Spinal cord (tissue), 10 donors: ENCODE results near the gene SUPT3H. TPM values are rescaled to one million over a fixed set of nuclear protein-coding genes. Genes with fewer than 3 reads are reported as not detected.

ENCODE experiments used
- DNase-seq, 6 donors: peaks; one replicate each; pipeline versions ENCODE4 v3.0.0 to v3.0.0-alpha.2; 2013 to 2015; ENCODE audit warnings: low spot score in 6 of 6, low read depth in 4 of 6
- H3K27ac ChIP-seq: one replicate; pipeline ENCODE4 v1.5.1; 2013; ENCODE audit warnings: low read depth, low read length, control low read depth
- H3K27me3 ChIP-seq: one replicate; pipeline ENCODE4 v1.6.1; 2013; ENCODE audit warnings: low read length; ENCODE audit not compliant: control insufficient read depth, insufficient read depth
- H3K36me3 ChIP-seq: one replicate; pipeline ENCODE4 v1.6.1; 2013; ENCODE audit warnings: low read length; ENCODE audit not compliant: control insufficient read depth, insufficient read depth
- H3K4me1 ChIP-seq: one replicate; pipeline ENCODE4 v1.6.1; 2013; ENCODE audit warnings: low read length; ENCODE audit not compliant: control insufficient read depth, insufficient read depth
- H3K4me3 ChIP-seq: one replicate; pipeline ENCODE4 v1.5.1; 2013; ENCODE audit warnings: low read depth, low read length, control low read depth
- H3K9me3 ChIP-seq: one replicate; pipeline ENCODE4 v1.6.1; 2013; ENCODE audit warnings: low read length; ENCODE audit not compliant: control insufficient read depth, insufficient read depth
- WGBS: methylation state at CpG from one replicate; pipeline ENCODE4 v1.1.5; 2013; ENCODE audit warnings: missing lambda C conversion rate; ENCODE audit not compliant: insufficient coverage; 5-methylcytosine and 5-hydroxymethylcytosine counted together
- polyA plus RNA-seq, 2 donors: library from polyadenylated mRNA; unstranded; fragments of 120-200 nt; gene quantifications; one replicate each; pipeline ENCODE4 v1.2.1, GENCODE V29; 2013; ENCODE audit not compliant: insufficient read length in 2 of 2
- total RNA-seq, 2 donors: library from RNA; depleted of rRNA in 1 of 2; stranded (reverse); fragments of 120-200 nt in 1 of 2; fragments of >200 nt in 1 of 2; gene quantifications; one replicate each; pipeline versions ENCODE4 v1.2.3 to v1.2.4, GENCODE V29; 2013 to 2014
- donor health status: healthy.

SUPT3H gene
- total and polyA plus RNA-seq, 4 donors = 12.2 to 27.7 (median 18.2) TPM

DNA sequence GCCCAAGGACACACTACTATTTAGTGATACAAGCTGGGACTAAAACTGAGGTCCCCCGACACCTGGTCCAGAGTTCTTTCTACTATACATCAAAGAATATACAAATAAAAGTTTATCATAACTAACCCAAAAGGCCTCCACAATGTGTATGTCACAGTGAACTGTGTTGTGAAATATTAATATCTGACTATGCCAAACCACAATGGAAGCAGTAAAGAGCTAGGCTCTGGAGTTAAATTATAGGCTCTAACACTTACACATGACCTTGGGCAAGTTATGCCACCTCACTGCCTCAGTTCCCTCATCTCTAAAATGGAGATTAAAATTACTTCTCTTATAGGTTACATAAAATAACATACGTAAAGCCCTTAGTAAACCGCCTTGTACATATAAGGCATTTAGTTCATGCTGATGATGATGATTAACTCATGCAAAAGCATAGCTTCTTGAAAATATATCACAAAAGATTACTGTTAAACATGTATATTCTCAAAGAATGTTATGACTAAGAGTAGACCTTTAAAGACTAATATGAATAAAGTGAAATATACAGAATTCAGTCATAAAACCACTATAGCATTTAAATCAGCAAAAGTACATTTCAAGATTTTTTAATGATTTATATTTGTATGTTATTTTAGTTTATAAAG is 5.7 kb downstream of the SUPT3H start:
- no peak for DNase-seq
- Histone ChIP-seq H3K4me1 (no peaks in the 10 kb centered on the region), H3K27ac (no peak overlapping the region), H3K9me3 (no peaks in the 10 kb centered on the region), H3K4me3 (no peak overlapping the region), H3K36me3 (no peaks in the 10 kb centered on the region), H3K27me3 (no peaks in the 10 kb centered on the region)
- WGBS = no CpG with 5 or more reads among the region's 3 CpGs

DNA sequence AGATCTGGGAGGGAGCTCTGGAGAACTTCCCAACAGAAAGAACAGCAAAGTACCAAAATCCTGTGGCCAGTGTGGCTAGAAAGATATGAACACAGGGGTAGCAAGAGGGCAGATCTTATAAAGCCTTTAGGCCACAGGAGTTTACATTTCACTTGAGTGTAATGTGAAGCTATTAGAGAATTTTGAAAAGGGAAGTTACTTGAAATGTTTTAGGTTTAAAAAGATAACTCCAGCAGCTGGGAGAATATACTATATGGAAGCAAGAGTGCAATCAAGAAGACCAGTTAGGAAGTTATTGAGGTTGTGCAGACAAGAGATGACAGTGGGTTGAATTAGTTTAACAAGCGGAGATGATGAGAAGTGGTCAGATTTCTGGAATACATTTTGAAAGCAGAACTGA is 7.9 kb downstream of the SUPT3H start:
- 100% methylated on average over 1 of the region's 1 CpG for WGBS

DNA sequence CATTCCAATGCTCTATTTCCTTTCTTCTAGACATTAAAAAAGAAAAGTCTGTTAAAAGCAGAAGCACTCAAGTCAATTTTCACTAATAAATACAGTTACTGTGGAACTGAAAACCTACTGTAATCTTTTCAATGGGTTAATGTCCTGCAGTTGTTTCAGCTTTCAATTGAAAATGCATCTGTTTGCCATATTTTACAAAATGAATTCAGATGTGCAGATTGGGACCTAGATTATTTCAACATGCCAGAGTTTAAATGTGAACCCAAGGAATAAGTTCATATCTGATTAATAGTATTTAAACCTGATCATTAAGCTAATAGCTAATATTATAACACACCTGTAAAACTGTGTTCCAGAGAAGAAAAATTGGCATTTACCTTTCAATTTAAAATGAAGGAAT is 9.7 kb downstream of the SUPT3H start:
- no peaks in the 10 kb centered on the region for H3K27me3 ChIP-seq
- no peak for DNase-seq
- H3K4me3 ChIP-seq = no peak overlapping the region
- H3K4me1 ChIP-seq = no peaks in the 10 kb centered on the region
- no peaks in the 10 kb centered on the region for H3K36me3 ChIP-seq
- H3K27ac ChIP-seq = no peak overlapping the region
- no peaks in the 10 kb centered on the region for H3K9me3 ChIP-seq

More for the DNA sequence above, 7.9 kb downstream of the SUPT3H start:
- no peak for DNase-seq
- Histone ChIP-seq H3K27ac (no peak overlapping the region), H3K9me3 (no peaks in the 10 kb centered on the region), H3K36me3 (no peaks in the 10 kb centered on the region), H3K27me3 (no peaks in the 10 kb centered on the region), H3K4me1 (no peaks in the 10 kb centered on the region), H3K4me3 (no peak overlapping the region)

DNA sequence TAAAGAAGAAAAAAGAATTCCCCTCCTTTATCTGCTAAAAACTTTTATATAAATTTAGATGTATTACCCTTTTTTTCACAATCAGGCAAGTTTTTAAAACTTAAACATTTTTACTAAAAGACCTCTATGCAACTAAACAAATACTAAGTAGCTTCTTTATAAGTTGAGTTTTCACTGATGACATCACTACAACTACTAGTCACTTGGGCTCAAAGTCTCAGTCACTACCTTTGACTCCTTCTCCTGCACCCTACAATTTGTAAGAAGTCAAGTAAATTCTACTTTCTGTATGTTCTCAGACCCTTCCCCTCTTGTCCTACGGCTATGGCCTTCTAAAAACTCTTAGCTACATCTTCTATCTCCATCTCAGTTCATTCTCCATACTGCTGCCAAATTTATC is 11.2 kb downstream of the SUPT3H start:
- no peak for DNase-seq
- H3K27ac ChIP-seq = no peak overlapping the region
- WGBS = no CpG with 5 or more reads among the region's 1 CpG
- no peaks in the 10 kb centered on the region for H3K36me3 ChIP-seq
- no peak overlapping the region for H3K4me3 ChIP-seq
- no peaks in the 10 kb centered on the region for H3K4me1 ChIP-seq
- H3K9me3 ChIP-seq = no peaks in the 10 kb centered on the region
- no peaks in the 10 kb centered on the region for H3K27me3 ChIP-seq

DNA sequence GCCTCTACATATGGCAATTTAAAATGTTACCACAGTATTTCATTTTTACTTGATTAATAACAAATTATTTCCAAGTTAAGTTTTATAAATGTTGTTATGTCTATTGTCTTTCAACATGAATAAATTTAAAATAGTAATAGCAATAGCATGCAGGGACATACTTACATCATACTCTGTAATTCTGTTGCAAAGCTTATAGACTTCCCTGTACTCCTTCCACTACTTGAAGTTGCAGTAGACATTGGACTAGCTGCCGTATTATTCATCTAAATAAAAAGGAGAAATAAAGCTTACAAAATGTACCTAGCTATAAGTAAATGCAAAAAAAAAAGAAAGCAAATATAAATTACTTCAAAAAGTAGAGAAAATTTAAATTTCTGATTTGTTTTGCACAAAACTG is 12.7 kb downstream of the SUPT3H start:
- Histone ChIP-seq H3K4me3 (no peak overlapping the region), H3K4me1 (no peaks in the 10 kb centered on the region), H3K36me3 (no peaks in the 10 kb centered on the region), H3K9me3 (no peaks in the 10 kb centered on the region), H3K27me3 (no peaks in the 10 kb centered on the region), H3K27ac (no peak overlapping the region)
- no peak for DNase-seq
- no CpG with 5 or more reads among the region's 1 CpG for WGBS

DNA sequence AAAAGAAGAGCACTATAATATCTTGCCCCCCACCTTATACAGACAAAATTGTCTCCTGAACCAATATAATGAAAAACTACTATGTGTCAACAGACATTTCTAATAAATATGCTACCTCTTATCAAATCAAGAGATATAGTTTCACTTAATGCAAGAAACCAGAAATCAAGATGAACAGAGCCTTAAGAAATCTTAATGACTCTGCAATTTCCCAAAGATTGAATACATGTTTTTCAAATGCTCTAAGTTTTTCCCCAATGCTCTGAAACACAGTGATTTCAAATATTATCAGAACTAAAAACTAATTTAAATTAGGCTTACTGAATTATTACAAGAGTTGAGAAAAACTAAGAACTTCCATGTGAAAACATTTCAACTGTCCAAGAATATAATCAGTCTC is 13.3 kb downstream of the SUPT3H start:
- no peaks in the 10 kb centered on the region for H3K27me3 ChIP-seq
- no peak for DNase-seq
- H3K27ac ChIP-seq = no peak overlapping the region
- H3K4me3 ChIP-seq = no peak overlapping the region
- H3K9me3 ChIP-seq = no peaks in the 10 kb centered on the region
- H3K36me3 ChIP-seq = no peaks in the 10 kb centered on the region
- no peaks in the 10 kb centered on the region for H3K4me1 ChIP-seq

DNA sequence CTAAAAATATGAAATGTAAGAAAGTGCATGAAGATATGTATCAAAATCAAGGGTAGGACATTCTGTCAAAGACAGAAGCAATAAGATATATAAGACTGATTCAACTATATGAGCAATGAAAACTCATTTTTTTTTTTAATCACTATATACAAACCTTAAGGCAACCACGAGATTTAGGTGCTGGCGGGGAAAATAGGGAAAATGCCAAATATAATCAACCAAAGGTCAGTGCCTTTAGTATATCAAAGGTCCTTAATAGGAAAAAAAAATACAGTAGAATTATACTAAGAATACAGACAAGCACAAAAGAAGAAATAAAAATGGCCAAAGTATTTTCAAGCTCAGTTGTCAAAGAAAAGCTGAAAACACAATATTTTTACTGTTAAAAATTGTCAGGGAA is 24.1 kb downstream of the SUPT3H start:
- no CpG with 5 or more reads among the region's 2 CpGs for WGBS

DNA sequence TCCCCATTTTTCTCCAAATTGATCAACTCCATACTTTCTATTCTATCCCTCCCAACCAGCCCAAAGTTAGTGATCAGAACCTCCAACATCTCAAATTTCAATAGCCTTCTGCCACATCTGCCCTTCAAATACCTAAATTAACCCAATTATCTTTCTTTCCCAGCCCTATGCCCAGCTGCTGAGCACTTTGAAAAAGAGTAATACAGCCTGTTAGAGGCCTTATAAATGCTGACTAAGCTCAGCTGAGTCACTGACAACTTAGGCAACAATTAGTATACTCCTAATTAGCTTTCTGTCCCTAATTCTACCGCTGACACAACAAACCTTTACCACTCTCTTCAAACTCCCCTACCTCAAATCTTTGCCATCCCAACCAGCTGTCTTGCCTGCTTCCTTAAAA is 26.1 kb downstream of the SUPT3H start:
- no peak for DNase-seq
- H3K27me3 ChIP-seq = no peaks in the 10 kb centered on the region
- no peak overlapping the region for H3K4me3 ChIP-seq
- H3K36me3 ChIP-seq = no peaks in the 10 kb centered on the region
- no peaks in the 10 kb centered on the region for H3K4me1 ChIP-seq
- WGBS = no CpG with 5 or more reads among the region's 1 CpG
- no peak overlapping the region for H3K27ac ChIP-seq
- H3K9me3 ChIP-seq = no peaks in the 10 kb centered on the region

More for the DNA sequence above, 24.1 kb downstream of the SUPT3H start:
- H3K4me3 ChIP-seq = no peak overlapping the region
- H3K27ac ChIP-seq = no peak overlapping the region
- no peaks in the 10 kb centered on the region for H3K27me3 ChIP-seq
- no peak for DNase-seq
- H3K9me3 ChIP-seq = no peaks in the 10 kb centered on the region
- peaks cover 3% of the 10 kb centered on the region for H3K36me3 ChIP-seq
- no peaks in the 10 kb centered on the region for H3K4me1 ChIP-seq

DNA sequence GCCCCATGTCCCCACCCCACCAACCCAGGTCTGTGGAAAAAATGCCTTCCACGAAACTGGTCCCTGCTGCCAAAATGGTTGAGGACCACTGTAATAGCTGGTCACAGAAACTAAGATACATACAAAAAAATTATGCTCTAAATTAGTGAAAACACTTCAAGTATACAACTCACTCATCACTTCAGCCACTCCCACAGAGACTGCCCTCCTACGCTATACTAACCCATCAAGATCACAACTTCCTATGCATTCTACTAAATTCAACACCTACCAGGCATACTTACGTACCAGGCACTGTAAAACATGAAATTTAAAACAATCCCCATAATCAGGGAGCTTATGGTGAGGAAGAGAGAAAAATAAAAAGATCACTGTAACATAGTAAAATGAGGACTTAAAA is 26.7 kb downstream of the SUPT3H start:
- 100% methylated on average over 2 of the region's 3 CpGs for WGBS
- Histone ChIP-seq H3K4me1 (no peaks in the 10 kb centered on the region), H3K27ac (no peak overlapping the region), H3K36me3 (no peaks in the 10 kb centered on the region), H3K4me3 (no peak overlapping the region), H3K27me3 (no peaks in the 10 kb centered on the region), H3K9me3 (no peaks in the 10 kb centered on the region)
- DNase-seq = no peak

DNA sequence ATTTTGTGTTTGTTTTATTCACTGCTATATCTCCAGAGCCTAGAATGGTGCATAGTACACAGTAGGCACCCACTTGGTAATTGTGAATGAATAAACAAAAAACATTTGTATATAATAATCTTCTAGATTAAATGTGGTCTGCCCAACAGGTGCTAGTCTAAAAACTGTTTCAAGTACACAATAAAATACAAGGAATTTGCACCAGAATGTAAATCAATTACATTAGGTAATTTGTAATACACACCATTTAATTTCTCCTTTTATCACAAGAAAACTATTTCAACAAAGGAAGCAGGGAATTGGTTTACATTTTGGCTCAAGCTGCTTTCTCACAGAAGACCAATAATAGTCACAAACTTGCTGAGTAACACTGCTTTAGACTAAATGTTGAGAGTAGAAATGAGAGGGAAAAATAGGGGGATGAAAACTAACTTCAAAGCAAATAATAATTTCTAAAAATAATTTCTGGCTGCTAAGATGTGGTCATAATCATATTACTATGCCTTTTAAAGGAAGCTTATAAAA is 27.5 kb downstream of the SUPT3H start:
- Histone ChIP-seq H3K9me3 (no peaks in the 10 kb centered on the region), H3K4me1 (no peaks in the 10 kb centered on the region), H3K27me3 (no peaks in the 10 kb centered on the region), H3K4me3 (no peak overlapping the region), H3K27ac (no peak overlapping the region), H3K36me3 (no peaks in the 10 kb centered on the region)
- no peak for DNase-seq
